DMS153 (cell line): Measurements from ENCODE around the gene CAMSAP1.
"Not testable (repeated sequence)": the region's sequence is repeated elsewhere in the genome, so short reads cannot be mapped to it uniquely, and the experiment has no call there.

Experiments used
- DNase-seq: peaks from one replicate; lab custom pipeline; 2025; lab: John Stamatoyannopoulos, UW

CAMSAP1 gene

DNA sequence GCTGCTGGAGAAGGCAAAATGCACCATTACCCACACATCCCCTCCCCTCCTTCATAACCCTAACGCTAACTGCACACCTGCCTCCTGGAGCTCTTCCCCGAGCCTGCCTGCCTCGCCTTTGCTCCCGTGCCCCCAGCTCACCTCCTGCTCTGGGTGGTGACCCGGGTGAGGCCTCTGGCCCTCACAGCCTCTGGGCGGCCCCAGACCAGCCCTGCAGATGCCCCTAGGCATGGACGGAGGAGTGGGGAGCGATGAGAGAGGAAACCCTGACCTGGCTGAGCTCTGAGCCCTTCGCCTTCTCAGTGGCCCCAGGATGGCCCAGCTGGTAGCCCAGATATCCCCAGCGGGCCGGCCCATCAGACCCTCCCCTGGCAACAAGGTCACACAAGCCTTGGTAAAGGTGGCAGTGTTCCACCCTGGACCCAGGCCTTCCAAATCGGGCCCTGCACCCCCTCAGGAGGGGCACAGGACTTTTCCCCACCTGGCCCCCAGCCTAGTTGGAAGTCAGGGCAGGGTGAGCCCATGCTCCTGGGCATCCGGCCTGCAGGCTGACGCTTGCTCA, 14.5 kb upstream of the CAMSAP1 start:
- DNase-seq, result no peak

DNA sequence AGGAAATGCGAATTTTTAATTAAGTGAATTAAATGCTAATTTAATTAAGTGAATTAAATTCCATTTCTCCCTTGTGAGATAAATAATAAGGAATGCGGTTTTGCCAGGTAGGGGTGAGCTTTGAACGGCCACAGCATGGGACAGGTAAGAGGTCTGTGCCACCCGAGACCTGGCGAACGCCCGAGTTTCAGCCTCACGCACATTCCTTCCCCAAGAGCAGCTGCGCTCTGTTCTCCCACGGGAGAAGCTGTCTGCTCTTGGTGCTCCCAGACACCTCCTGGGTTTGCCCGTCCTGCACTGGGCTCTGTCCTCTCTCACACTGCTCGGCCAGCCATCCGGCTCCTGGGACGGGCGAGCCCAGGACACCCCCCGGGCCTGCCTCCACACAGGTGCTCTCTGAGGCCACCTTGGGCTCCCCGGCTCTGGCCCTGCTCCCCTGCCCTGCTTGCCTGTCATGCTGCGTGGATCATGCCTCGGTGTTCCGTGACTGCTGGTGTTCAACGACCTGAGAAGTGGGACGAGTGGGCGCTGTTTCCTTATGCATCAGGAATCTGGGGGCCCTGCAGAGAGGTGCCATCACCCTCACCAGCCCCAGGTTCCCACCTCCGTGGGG, 13.7 kb upstream of the CAMSAP1 start:
- DNase-seq, result no peak

DNA sequence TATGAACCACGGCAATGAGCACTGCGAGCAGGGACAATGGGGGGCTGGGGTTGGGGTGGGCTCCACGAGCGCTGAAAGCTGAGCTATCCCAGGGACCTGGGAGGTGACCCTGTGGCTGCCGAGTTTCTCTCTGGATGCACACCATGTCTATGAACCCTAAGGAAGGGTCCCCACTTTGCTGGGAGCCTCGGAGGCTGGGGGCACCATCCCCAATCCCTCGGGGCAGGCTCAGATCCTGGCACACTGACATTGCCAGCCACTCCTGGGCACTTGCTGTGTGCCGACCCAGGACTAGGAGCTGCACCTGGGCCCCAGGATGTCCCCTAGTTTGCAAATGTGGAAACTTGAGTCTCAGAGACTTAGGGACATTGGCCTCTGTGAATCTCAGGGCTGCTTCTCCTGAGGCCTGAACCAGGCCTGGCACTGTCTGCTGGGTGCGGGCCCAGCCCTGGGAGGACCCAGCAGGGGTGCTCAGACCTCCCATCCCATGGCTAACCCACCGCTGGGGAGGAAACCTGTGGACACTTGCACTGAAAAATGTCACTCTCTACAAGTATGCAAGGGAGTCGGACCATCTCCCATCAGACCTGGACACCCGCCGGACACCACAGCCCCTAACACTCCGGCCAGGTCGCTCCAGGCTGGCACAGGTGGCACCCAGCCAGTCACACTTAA, 13.0 kb upstream of the CAMSAP1 start:
- no peak for DNase-seq

DNA sequence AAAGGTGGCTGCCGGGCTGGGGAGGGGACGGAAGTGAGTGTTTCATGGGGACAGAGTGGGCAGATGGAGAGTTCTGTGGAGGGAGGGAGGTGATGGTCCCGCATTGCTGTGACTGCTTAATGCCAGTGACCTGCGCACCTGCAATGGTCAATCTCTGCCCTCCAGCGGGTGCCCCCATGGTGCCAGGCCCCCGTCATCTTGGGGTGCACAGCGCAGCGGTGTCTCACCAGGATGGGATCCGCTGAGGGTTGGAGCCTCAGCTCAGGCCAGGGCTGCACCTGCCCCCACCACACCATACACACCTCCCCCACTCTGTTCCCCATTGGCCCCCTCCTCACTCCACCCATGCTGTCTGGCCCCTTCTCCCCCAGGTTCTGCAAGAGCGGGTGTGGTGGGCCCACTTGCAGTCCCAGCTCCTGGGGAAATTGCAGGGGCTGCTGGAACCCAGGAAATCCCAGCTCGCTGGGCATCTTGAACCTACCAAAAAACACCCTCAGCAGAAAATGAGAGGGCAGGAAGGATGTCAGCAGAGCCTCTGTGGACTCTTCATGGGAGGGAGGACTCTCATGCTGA, 12.1 kb upstream of the CAMSAP1 start:
- no peak for DNase-seq

DNA sequence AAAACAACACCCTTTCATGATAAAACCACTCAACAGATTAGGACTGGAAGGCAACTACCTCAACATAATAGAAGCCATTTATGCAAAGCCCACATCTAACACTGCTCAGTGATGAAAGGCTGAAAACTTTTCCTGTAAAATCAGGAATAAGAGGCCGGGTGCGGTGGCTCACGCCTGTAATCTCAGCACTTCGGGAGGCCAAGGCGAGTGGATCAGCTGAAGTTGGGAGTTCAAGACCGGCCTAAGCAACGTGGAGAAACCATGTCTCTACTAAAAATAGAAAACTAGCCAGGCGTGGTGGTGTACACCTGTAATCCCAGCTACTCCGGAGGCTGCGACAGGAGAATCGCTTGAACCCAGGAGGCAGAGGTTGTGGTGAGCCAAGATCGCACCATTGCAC, 8.9 kb upstream of the CAMSAP1 start:
- not testable (repeated sequence) for DNase-seq

DNA sequence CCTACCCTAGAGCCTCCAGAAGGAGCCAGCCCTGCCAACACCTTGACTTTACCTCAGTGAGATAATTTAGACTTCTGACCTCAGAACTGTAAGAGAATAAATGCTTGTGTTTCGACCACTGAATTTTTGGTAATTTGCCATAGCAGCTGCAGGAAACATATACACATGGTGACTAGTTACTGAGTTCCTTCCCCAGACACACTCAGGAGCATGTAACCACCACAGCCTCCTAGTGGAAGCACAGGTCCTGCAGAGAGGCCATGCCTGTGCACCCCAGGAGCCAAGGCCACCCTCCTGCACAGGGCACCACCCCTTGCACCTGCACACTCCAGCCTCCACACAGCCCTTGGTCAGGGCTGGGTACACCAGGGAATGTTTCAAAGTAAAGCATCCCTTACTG, 7.6 kb upstream of the CAMSAP1 start:
- DNase-seq, result no peak

DNA sequence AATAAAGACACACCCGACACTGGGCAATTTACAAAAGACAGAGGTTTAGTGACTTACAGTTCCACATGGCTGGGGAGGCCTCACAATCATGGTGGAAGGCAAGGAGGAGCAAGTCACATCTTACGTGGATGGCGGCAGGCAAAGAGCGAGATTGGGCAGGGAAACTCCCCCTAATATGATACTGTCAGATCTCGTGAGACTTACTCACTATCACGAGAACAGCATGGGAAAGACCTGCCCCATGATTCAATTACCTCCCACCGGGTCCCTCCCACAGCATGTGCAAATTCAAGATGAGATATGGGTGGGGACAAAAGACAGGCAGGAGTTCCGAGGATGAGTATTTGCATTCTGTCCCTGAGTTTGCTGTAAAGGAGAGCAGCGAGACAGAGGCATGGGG, 3.9 kb upstream of the CAMSAP1 start:
- DNase-seq, result not testable (repeated sequence)

DNA sequence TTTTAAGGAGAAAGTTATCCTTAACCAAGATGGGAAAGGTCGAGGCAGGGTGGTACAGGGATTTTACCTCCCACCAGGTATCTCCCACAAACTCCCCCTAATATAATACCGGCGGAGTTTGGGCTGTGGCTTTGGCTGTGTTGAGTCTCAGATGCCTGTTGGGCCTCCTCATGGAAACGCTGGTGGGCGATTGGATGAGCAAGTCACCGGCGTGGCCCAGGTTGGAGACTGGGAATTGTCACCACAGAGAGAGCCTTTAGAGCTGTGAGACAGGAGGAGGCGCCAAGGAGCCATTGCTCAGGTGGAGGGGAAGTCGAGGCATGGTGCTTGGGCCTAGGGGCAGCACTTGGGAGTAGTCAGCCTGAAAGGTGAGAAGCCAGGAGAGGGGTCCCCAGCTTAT, 3.4 kb upstream of the CAMSAP1 start:
- no peak for DNase-seq

DNA sequence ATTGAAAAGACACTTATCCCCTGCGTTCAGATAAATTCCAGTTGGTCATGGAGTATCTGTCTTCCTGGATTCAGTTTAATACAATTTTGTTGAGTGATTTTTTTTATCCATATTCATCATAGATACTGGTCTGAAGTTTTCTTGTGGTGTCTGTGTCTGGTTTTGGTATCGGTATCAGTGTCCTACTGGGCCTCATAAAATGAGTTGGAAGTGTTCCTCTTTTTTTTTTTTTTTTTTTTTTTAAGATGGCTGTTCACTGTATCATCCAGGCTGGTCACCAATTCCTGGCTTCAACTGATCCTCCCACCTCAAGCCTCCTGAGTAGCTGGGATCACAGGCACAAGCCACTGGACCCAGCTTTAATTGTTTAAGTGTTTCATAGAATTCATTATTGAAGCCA, 2.9 kb upstream of the CAMSAP1 start:
- DNase-seq, result no peak

DNA sequence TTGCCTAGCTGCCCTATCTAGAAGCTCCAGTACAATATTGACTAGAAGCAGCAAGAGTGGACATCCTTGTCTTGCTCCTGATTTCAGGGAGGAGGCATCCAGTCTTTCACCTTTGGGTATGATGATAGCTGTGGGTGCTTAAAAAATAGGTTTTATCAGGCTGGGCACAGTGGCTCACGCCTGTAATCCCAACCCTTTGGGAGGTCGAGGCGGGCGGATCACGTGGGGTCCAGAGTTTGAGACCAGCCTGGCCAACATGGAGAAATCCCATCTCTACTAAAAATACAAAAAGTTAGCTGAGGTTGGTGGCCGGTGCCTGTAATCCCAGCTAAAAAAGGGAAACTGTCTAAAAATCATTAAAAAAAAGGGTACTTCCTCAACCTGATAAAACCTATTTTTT, 2.0 kb upstream of the CAMSAP1 start:
- no peak for DNase-seq

DNA sequence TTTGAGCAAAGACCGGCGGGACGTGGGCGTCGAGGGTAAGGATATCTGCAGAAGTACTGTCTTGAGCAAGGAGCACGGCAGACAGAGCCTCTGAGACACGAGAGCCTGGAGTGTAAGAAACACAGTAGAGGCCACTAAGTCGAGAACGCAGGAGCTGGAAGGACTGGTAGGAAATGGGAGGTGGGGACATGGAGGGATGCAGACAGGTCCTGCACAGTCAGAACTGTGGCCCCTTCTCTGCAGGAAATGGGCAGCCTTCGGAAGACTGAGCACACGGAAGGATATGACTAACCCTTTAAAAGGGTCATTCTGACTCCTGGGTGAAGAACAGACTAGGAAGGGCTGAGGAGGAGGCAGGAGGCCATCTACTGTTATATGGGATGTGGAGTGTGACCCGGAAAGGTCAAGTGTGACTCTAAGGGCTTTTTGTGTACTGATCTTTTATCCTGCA, 1.4 kb upstream of the CAMSAP1 start:
- no peak for DNase-seq

DNA sequence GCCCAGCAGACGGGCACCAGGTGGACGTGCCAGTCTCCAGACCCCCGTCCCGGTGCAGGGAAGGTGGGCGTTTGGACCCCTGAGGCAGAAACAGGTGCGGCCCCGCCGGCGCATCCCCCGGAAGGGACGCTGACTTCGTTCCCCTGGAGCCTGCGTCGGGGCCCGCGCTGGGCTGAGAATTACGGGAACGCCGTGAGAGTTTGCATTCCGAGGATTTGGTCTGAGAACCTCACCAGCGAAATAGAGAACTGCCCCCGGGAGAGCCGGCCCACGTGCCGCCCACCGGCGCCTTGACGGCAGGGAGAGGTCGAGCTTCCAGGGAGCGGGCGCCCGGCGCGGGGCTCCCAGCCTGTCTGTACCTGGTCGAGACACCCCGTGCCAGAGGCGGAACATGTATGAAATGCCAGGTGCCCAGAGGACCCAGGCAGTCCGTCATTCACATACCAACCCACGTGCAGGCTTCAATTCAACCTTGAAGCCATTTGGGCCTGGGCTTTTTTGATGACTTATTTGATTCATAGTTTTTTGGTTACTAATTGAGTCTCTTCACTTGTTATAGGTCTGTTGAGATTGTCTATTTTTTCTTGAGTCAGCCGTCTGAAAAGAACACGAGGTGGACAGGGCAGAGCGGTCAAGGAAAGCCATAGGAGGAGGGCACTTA, 877 bp upstream of the CAMSAP1 start:
- no peak for DNase-seq

DNA sequence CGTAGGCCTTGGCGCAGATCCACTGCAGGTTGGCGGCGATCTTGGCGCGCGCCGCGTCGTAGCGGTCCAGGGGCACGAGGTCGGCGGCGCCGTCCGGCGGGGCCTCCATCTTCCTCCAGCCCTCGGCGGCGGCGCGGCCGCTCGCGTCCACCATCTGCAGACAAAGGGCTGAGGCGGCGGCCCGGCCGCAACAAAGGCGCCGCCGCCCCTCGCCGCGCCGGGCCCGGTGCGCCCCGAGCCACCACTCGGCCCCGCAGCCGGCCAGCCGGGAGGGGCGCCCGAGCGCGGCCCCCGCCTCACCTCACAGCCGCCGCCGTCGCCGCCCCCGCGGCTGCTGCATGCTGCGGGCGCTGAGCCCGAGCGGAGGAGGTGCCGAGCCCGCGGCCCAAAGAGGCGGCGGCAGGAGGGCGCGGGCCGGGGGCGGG, 328 bp downstream of the CAMSAP1 start:
- no peak for DNase-seq

DNA sequence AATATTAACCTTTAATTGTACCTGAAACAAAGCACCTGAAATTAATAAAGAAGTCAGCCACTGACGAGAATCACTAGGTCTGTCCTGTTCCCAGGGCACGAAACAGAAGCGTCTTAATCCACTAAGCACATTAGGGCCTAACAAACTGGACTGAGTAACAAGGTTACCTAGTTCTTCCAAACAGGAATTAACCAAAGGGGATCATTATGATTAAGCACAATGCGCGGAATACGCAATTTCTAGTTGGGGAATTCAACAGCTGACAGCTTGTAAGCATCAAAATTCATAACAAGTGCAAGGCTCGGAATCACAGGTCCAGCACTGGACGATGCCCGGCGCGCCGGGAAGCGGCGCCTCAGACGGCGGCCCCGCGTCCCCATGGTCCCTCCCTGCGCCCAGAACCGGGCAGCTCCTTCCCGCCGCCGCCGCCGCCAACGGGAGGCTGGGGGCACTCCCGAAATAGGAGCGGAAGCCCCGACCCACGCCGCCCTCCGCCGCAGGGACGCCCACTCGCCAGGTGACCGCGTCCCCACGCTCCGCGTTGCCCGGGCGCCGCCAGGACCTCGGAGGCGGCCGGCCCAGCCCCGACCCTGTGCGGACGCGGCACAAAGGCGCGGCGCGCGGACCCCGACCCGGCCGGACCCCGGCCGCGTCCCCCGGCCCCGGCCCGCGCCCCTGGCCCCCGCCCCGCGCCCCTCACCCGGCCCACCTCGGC, 898 bp downstream of the CAMSAP1 start:
- DNase-seq, result no peak

DNA sequence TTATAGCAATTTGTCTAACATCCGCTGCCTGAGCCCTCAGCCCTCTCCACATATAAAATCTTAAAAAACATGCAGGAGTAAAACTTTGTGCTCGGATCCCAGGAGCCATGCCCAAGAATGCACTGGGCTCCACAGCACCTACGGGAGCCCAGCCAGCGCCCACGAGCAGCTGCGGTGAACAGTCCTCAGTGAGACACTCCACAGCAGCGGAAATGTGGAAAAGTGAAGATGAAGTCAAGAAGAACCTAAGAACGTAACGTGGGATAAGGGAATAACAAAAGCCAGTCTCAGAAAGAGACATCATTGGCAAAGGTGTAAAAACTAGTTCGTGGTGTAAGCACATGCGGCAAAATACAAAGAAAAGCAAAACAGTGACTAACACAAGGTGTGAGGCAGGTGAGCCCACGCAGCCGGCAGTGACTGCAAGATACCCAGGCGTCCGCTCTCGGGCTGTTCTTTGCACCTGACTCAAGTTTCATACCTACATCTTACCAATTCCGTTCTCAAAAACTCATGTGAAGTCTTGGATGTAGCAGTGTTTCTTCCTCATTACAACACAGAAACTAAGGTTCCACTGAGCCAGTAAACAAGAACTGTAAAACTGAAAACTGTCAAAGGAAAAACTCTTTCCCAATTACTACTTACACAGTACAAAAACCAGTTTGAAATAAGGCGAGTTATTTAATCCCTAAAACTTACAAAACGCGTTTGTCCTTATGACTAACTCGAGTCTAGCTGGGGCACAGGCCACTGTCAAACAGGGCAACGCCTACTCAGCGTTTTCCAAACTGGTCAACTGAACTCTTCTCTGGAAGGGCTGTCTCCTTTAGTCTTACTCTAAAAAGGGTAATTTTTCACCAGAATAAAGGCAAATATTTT, 1.7 kb downstream of the CAMSAP1 start:
- DNase-seq, result no peak

DNA sequence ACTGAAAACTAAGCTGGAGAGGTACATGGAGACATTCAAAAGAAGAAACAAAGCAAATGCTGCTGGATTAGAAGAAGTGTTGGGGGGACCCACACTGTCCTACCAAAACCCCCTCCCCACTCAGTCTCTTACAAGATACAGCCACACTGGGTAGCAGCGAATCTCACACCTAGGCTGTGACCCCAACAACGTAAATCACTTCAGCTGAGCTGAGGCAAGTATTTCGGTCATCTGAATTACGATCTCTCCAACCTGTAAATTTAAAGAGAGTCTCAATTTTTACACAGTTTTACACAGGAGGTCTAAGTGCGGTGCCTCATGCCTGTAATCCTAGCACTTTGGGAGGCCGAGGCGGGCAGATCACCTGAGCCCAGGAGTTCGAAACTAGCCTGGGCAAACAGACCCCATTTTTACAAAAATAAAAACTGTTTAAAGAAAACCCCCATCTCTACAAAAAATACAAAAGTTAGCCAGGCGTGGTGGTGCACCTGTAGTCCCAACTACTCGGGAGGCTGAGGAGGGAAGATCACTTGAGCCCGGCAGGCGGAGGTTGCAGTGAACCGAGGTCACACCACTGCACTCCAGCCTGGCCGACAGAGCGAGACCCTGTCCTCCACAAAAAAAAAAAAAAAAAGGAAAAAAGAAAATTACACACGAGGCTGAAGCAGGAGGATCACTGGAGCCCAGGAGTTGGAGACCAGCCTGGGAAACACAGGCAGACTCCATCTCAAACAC, 3.4 kb downstream of the CAMSAP1 start:
- DNase-seq, result no peak

DNA sequence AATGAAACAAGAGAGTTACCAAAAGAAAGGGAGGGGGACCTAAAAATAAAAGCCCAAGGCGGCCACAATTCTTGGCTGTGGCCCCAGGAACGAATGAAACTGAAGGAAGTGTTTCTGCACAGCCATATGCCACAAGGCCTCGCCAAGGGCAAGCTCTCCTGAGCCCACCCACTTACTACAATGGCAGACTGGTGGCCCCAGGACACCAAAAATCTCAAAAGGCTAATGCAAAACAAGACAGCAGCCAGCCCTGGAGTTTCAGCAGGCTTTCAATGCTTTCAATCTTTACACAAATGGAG, 4.0 kb downstream of the CAMSAP1 start:
- no peak for DNase-seq

DNA sequence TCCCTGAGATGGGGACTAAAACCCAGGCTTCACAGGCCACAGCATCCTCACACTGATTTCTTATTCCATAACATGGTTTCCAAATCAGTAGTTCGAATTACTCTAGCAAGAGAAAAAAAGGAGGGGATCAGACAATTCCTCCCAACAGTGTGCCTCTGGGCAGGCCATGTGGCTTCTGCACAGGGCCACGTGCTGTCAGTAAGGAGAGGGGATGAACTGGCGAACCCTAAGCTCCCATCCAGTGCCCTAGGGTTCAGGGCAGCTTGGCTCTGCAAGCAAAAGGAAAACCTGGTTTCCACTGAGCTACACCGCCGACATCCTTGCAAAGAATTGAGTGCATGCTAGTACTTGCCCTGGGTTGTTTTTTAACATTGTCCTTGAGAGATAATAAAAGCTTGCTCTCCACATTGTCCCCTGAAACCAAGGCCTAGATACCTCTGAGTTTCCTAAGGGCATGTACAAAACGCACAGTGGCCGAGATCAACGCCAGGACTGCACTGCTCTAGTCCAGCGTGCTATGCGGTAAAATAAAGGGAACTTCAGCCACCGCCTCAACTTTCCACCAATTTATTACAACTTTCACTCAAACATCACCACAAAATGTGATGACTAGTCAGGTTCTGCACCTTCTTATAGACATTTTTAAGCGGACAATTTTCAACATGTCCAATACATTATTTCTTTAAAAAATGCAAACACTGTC, 4.5 kb downstream of the CAMSAP1 start:
- no peak for DNase-seq

DNA sequence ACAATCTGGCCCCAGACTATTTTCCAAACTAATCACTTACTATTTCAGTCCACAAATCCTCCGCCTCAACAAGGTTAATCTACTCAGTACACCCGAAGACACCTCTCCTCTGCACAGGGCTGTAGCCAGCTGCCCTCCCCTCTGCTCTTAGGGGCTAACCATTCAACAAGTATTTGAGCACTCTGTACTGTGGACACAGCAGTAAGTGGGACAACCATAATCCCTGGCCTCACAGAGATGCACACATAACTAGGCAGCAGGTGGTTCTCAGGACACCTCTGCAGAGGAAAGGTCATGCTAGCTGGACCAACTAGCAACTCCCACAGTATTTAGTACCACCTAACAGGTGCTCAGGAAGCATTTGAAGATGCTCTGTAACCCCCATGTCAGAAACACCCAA, 5.5 kb downstream of the CAMSAP1 start:
- DNase-seq, result no peak
